SK-N-SH treated with all-trans-retinoic acid at 6 μM for 48 hours (cell line): ENCODE results near the gene ZCCHC7.

ENCODE experiments used
- ARNTL ChIP-seq: fragments of 450-650 bp; formaldehyde crosslinking; IDR thresholded peaks from 2 replicates; pipeline ENCODE4 v1.5.0; 2020; ENCODE audit warnings: low read depth, mild to moderate bottlenecking, moderate library complexity, borderline replicate concordance
- GLIS3 ChIP-seq: fragments of 250-450 bp; sonication (Bioruptor Pico); IDR thresholded peaks from 2 replicates; pipeline ENCODE4 v1.5.0; 2020; ENCODE audit warnings: mild to moderate bottlenecking, moderate library complexity
- ISL1 ChIP-seq: fragments of 250-450 bp; sonication (Bioruptor Pico); IDR thresholded peaks from 2 replicates; pipeline ENCODE4 v2.1.2; 2022; ENCODE audit warnings: mild to moderate bottlenecking, moderate library complexity
- PATZ1 ChIP-seq: fragments of 250-450 bp; sonication (Bioruptor Pico); IDR thresholded peaks from 2 replicates; pipeline ENCODE4 v1.8.0; 2020; ENCODE audit warnings: mild to moderate bottlenecking, moderate library complexity, borderline replicate concordance
- PPARA ChIP-seq: fragments of 250-450 bp; sonication (Bioruptor Pico); IDR thresholded peaks from 2 replicates; pipeline ENCODE4 v1.5.0; 2020; ENCODE audit warnings: mild to moderate bottlenecking, borderline replicate concordance
- RARB ChIP-seq: fragments of 250-450 bp; sonication (Bioruptor Pico); IDR thresholded peaks from 2 replicates; pipeline ENCODE4 v1.8.0; 2021; ENCODE audit warnings: mild to moderate bottlenecking, moderate library complexity
- TSHZ2 ChIP-seq: fragments of 250-450 bp; sonication (Bioruptor Pico); IDR thresholded peaks from 2 replicates; pipeline ENCODE4 v1.5.0; 2020; ENCODE audit warnings: mild to moderate bottlenecking, moderate library complexity

GRCh38 chr9:37100741-37101140 lies 19.6 kb upstream of the ZCCHC7 start:
- TF ChIP-seq ISL1 (CRISPR knock-in tag) (no peak), TSHZ2 (CRISPR knock-in tag) (no peak), PATZ1 (CRISPR knock-in tag) (no peak), RARB (no peak), PPARA (CRISPR knock-in tag) (no peak), GLIS3 (CRISPR knock-in tag) (no peak), ARNTL (CRISPR knock-in tag) (no peak)
